HCEC 1CT (cell line): ENCODE data around the gene IFITM5.
"Not testable (repeated sequence)": the region's sequence is repeated elsewhere in the genome, so short reads cannot be mapped to it uniquely, and the experiment has no call there.

Experiments
- DNase-seq: peaks from one replicate; pipeline ENCODE4 v3.0.0-alpha.2; 2017

The IFITM5 gene

DNA sequence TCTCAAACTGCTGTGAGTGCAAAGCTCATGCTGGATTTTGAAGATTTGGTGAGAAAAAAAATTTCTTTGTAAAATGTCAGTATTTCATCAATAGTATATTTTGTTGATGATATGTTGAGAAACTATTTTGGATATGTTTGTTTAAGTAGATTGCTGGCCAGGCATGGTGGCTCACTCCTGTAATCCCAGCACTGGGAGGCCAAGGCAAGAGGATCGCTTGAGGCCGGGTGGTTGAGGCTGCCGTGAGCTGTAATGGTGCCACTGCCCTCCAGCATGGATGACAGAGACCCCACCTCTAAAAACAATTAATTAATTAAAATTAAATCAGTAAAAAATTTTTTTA is 28.2 kb upstream of the IFITM5 start:
- DNase-seq, result no peak

DNA sequence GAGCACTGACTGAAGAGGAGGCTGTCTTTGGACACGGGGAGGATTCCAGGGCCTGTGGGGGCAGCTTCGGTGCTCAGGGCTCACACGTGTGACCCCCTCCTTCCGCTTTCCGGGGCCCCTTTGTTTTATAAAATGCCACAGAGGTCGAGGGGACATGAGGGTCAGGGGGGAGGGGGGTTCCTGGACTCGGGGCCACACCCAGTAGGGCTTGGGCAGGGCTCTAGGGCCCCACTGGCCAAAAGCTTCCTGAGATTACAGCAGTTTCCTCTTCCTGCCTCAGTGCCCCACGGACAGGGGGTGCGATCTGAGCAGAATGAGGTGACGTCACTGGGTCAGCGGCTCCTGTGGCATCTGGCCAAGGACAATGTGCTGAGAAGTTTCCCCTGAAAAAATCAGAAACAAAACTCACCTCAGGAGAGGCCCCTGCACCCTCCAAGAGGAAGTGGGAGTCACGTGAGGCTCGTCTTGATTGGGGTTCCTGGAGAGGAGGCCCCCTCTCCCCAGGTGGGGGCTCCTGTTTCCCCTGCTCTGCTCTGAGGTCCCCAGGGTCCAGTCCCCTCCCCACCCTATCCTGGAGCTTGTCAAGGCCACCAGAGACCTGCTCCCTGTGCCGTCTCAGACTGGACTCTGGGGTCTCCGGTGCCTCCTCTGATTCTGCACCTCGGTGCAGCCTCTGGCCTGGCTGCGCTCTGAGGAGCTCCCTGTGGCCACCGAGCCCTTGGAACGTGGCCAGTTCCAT is 27.7 kb upstream of the IFITM5 start:
- peak; percentile 64 for DNase-seq

- DNase-seq, result no peak
Observed at GRCh38 chr11:326592-326841, 27.2 kb upstream of the IFITM5 start.

GRCh38 chr11:325796-326591 is 26.7 kb upstream of the IFITM5 start:
- DNase-seq, result no peak

GRCh38 chr11:324593-325517 is 25.5 kb upstream of the IFITM5 start:
- not testable (repeated sequence) for DNase-seq

DNA sequence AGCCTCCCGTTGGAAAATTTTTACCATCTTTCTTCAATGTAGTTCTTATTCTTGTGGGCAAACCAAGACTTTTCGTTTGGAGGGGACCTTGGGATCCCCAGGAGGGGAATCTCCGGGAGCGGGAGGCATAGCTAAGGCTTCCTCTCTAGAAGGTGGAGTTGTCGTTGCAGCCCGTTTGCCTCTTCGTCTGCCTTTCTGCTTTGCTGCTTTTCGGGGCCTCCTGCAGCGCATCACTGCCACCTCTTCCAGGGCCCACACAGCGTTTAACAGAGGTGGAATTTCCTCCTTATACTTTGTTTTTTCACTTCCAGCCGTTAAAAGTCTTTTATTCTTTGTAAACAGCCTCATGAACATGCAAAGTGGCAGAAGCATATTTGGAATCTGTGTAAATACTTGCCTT is 24.8 kb upstream of the IFITM5 start:
- DNase-seq, result no peak

- not testable (repeated sequence) for DNase-seq
Observed at GRCh38 chr11:319888-320273, 20.6 kb upstream of the IFITM5 start.

DNA sequence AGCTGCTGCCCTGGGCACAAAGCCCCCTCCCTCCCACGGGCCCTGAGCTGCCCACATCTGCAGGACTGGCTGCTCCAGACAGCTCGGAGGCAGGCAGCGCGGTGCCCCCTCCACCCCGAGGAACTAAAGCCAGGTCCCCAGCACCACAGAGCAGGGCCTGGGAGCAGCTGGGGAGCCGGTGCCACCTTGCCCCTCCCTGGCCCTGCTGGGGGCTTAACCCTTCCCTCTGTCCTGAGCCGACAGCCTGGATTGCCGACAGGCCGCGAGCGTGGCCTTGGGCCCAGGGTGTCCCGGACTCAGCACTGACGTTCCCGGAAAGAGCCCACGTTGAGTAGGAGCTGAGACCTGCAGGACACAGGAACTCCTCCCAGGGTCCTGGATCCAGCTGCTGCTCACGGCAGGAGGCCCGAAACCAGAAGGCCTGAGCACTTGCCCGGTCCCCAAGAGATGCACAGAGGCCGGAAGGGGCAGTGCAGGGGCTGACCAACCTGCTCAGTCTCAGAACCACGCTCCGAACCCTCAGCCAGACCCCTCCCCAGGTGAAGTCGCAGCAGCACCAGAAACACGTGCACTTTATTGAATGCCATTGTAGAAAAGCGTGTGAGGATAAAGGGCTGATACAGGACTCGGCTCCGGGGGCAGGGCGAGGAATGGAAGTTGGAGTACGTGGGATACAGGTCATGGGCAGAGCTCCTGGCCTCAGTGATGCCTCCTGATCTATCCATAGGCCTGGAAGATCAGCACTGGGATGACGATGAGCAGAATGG is 20.0 kb upstream of the IFITM5 start:
- peak; percentile 20 for DNase-seq

DNA sequence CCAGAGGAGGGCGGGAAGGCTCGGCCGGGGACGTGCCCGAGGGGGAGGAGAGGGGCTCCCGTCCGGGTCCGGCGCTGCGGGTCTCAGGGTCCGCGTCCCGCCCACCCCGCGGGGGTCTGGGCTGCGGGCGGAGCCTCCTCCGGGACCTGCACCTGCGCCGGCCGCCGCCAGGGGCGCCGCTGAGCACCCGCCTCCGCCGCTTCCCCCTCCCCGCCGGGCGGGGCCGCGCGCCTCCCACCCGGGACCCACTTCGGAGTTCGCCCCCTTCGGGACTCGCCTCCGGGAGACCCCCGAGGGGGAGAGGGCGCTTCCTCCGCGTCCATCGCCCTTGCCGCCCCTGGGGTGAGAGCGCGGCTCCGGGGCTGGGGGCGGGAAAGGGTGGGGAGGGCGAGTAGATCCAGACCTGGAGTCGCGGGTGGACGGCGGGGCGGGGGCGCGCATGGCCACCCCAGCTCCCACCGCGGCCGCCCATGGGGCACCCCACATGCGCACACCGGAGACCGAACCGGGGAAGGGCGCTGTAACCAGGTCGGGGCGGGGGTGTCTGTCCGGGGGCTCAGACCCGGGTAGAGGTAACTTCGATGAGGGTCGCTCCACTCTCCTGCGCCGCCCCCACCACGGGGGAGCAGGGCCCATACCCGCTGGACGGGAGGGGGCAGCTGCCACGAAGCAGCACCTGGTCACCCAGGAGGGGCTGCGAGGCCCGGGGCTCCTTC is 19.2 kb upstream of the IFITM5 start:
- not testable (repeated sequence) for DNase-seq

GRCh38 chr11:317668-318404 is 18.5 kb upstream of the IFITM5 start:
- DNase-seq, result not testable (repeated sequence)

GRCh38 chr11:316891-317301 is 17.6 kb upstream of the IFITM5 start:
- no peak for DNase-seq

GRCh38 chr11:316031-316701 is 16.8 kb upstream of the IFITM5 start:
- no peak for DNase-seq

DNA sequence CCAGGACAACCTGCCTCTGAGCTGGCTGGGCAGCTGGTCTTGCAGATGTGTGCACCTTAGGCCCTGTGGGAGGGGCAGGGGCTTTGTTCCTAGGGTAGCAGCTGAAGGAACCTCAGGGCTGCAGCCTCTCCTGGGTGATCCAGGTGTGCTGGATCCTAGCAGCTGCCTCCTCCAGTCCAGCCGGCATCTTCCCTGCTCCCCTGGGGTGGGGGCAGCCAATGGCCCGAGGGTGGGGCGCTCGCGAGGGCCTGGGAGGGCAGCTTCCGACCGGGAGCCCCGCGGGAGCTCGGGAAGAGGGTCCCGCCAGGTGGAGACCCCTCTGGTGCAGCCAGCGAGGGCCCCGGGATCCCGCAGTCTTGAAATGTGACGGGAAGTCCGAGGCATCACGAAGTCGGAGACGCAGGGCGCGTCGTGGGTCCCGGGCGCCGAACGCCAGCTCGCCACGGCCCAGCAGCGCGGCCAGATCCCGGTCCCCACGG is 16.2 kb upstream of the IFITM5 start:
- no peak for DNase-seq

DNA sequence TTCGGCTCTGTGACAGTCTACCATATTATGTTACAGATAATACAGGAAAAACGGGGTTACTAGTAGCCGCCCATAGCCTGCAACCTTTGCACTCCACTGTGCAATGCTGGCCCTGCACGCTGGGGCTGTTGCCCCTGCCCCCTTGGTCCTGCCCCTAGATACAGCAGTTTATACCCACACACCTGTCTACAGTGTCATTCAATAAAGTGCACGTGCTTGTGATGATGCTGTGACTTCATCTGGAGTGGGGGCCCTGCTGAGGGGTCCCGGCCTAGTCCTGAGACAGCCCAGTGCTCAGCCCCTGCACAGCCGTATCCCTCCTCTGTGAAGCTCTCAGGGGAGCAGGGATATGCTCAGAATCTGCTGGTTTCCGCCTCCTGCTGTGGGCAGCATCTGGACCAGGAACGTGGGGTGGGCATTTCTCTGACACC is 15.7 kb upstream of the IFITM5 start:
- no peak for DNase-seq

GRCh38 chr11:314554-314875 is 15.2 kb upstream of the IFITM5 start:
- DNase-seq, result not testable (repeated sequence)

- DNase-seq, result peak; percentile 70
Observed at GRCh38 chr11:313787-314553, 14.6 kb upstream of the IFITM5 start, which contains the start of gene IFITM1. Gene IFITM1 (plus strand): TSS chr11:314040. CDS start chr11:314171, 131 bp downstream.

GRCh38 chr11:313304-313786 is 14.0 kb upstream of the IFITM5 start:
- DNase-seq, result no peak

- no peak for DNase-seq
Observed at GRCh38 chr11:312092-312816, 12.9 kb upstream of the IFITM5 start.
